Lung (tissue), 12 donors: ENCODE measurements around the gene SRI. TPM values are rescaled to one million over a fixed set of nuclear protein-coding genes. Genes with fewer than 3 reads are reported as not detected.
A peak's percentile ranks its signal among the peaks of the same experiment; 100 is the strongest.

ENCODE experiments used
- ATAC-seq: fragments of 200-7000 bp; cut with Tn5 transposase; one replicate; pipeline ENCODE4 v1.9.1; 2020; ENCODE audit warnings: moderate number of reproducible peaks; ENCODE audit not compliant: insufficient read depth, low FRiP score
- DNase-seq, 3 donors: peaks; one replicate each; pipeline ENCODE4 v3.0.0-alpha.2; 2013 to 2017
- H3K27ac ChIP-seq, 2 donors: one replicate each; pipeline ENCODE4 v1.5.1; 2013; ENCODE audit warnings: mild to moderate bottlenecking in 2 of 2, moderate library complexity in 2 of 2, control low read depth in 1 of 2, inconsistent platforms in 1 of 2, low read depth in 1 of 2, low read length in 1 of 2
- H3K27me3 ChIP-seq, 3 donors: one replicate each; pipeline ENCODE4 v1.5.1; 2013; ENCODE audit warnings: low read length in 2 of 3; ENCODE audit not compliant: control insufficient read depth in 3 of 3, insufficient read depth in 3 of 3
- H3K36me3 ChIP-seq, 4 donors: one replicate each; pipeline ENCODE4 v1.5.1; 2013; ENCODE audit warnings: low read length in 4 of 4, mild to moderate bottlenecking in 1 of 4, moderate library complexity in 1 of 4; ENCODE audit not compliant: control insufficient read depth in 4 of 4, insufficient read depth in 4 of 4
- H3K4me1 ChIP-seq, 5 donors: one replicate each; pipeline ENCODE4 v1.5.1; 2013; ENCODE audit warnings: low read length in 5 of 5, mild to moderate bottlenecking in 2 of 5, moderate library complexity in 1 of 5; ENCODE audit not compliant: control insufficient read depth in 5 of 5, insufficient read depth in 5 of 5
- H3K4me3 ChIP-seq: one replicate; pipeline ENCODE4 v1.5.1; 2013; ENCODE audit warnings: mild to moderate bottlenecking, control low read depth, moderate library complexity
- H3K9ac ChIP-seq, 2 donors: one replicate each; pipeline ENCODE4 v1.5.1; 2013; ENCODE audit warnings: low read length in 2 of 2, control low read depth in 1 of 2; ENCODE audit not compliant: insufficient read depth in 1 of 2
- H3K9me3 ChIP-seq, 4 donors: one replicate each; pipeline ENCODE4 v1.5.1; 2013; ENCODE audit warnings: low read length in 3 of 4, mild to moderate bottlenecking in 1 of 4, moderate library complexity in 1 of 4; ENCODE audit not compliant: control insufficient read depth in 4 of 4, insufficient read depth in 3 of 4
- CTCF ChIP-seq: IDR thresholded peaks from 2 replicates; pipeline ENCODE4 v1.5.1; 2012; ENCODE audit warnings: mild to moderate bottlenecking; ENCODE audit errors: control extremely low read depth, extremely low read depth
- WGBS, 2 donors: extraction: QIAGEN DNeasy Blood & Tissue Kit; methylation state at CpG; one replicate each; pipeline ENCODE4 v1.1.7; 2013; 5-methylcytosine and 5-hydroxymethylcytosine counted together
- polyA plus RNA-seq, 2 donors: library from polyadenylated mRNA; stranded (reverse); fragments of 200-250 nt; gene quantifications; one replicate each; pipeline ENCODE4 v1.2.1, GENCODE V29; 2013
- total RNA-seq, 2 donors: library from RNA; depleted of rRNA in 1 of 2; stranded (reverse); fragments of >200 nt in 1 of 2; gene quantifications; one replicate each; pipeline ENCODE4 v1.2.1, GENCODE V29; 2014 to 2021
- donor health status: control.
- donor health status: control.
- donor health status: Bipolar disorder and iron deficiency.
- donor health status: healthy.
- donor health status: DM: yes; HTN: yes; CAD: no.

Gene SRI
- total and polyA plus RNA-seq, 4 donors = 58.2 to 134 (median 108) TPM

GRCh38 chr7:88243345-88243909 lies 23.6 kb upstream of the SRI start:
- peak; percentile 56 for TF ChIP-seq CTCF
- no peaks in the 10 kb centered on the region for H3K36me3 ChIP-seq
- H3K9ac ChIP-seq = no peak overlapping the region
- WGBS, 2 donors = 28 to 38% methylated on average over 2 of the region's 2 CpGs
- no peaks in the 10 kb centered on the region for H3K27me3 ChIP-seq
- H3K27ac ChIP-seq = no peak overlapping the region
- H3K4me3 ChIP-seq = no peak overlapping the region
- H3K9me3 ChIP-seq = no peaks in the 10 kb centered on the region
- ATAC-seq (peak; percentile 83), DNase-seq (peak; percentile 25 to 75 (median 61))
- H3K4me1 ChIP-seq = peaks cover 0 to 3% (median 0%) of the 10 kb centered on the region in 5 donors

GRCh38 chr7:88239852-88240251 lies 20.0 kb upstream of the SRI start:
- no peak overlapping the region for H3K27ac ChIP-seq
- no peaks in the 10 kb centered on the region for H3K36me3 ChIP-seq
- no peaks in the 10 kb centered on the region for H3K27me3 ChIP-seq
- no peak for ATAC-seq
- H3K9ac ChIP-seq = no peak overlapping the region
- peaks cover 0 to 3% (median 0%) of the 10 kb centered on the region in 5 donors for H3K4me1 ChIP-seq
- DNase-seq = no peak
- 93 to 94% methylated on average over 1 of the region's 1 CpG for WGBS, 2 donors
- no peak for TF ChIP-seq CTCF
- no peaks in the 10 kb centered on the region for H3K9me3 ChIP-seq
- H3K4me3 ChIP-seq = no peak overlapping the region

- no peaks in the 10 kb centered on the region for H3K36me3 ChIP-seq
- H3K9me3 ChIP-seq = no peaks in the 10 kb centered on the region
- H3K4me1 ChIP-seq = no peaks in the 10 kb centered on the region
- ATAC-seq (no peak), DNase-seq (no peak)
- TF ChIP-seq CTCF = no peak
- H3K4me3 ChIP-seq = no peak overlapping the region
- H3K27ac ChIP-seq = no peak overlapping the region
- no peak overlapping the region for H3K9ac ChIP-seq
- H3K27me3 ChIP-seq = no peaks in the 10 kb centered on the region
Measured at GRCh38 chr7:88233828-88234227, 14.0 kb upstream of the SRI start.

GRCh38 chr7:88230646-88231045 lies 10.8 kb upstream of the SRI start:
- no peak for TF ChIP-seq CTCF
- H3K9me3 ChIP-seq = no peaks in the 10 kb centered on the region
- ATAC-seq (no peak), DNase-seq (no peak)
- H3K4me1 ChIP-seq = peaks cover 0 to 5% (median 0%) of the 10 kb centered on the region in 5 donors
- H3K4me3 ChIP-seq = no peak overlapping the region
- 85 to 89% methylated on average over 5 of the region's 5 CpGs for WGBS, 2 donors
- no peak overlapping the region for H3K27ac ChIP-seq
- no peak overlapping the region for H3K9ac ChIP-seq
- no peaks in the 10 kb centered on the region for H3K27me3 ChIP-seq
- H3K36me3 ChIP-seq = no peaks in the 10 kb centered on the region
